HepG2 (cell line): ENCODE data around the gene GCDH. TPM values are rescaled to one million over a fixed set of nuclear protein-coding genes. Genes with fewer than 3 reads are reported as not detected.

Experiments
- ATAC-seq: fragments of 200-7000 bp; cut with Tn5 transposase; 3 replicates; pipeline ENCODE4 v1.9.1; 2020; ENCODE audit warnings: mild to moderate bottlenecking, moderate library complexity
- BruUV-seq: library from RNA; stranded (reverse); fragments of 400-500 nt; replicated peaks from 2 replicates; lab custom pipeline; 2021; lab: Mats Ljungman, UMichigan
- CTCF ChIA-PET: fragments of 300-600 bp; formaldehyde crosslinking; extraction: SDS; loops from one replicate; lab custom pipeline; 2021; ENCODE audit warnings: low total read pairs, inconsistent platforms, low intra/inter-chr PET ratio; lab: Yijun Ruan, JAX
- POLR2A ChIA-PET: fragments of 350-600 bp; sonication (Branson Sonifier 250); formaldehyde crosslinking; loops from one replicate; lab custom pipeline; 2020; ENCODE audit warnings: antibody characterized with exemption, inconsistent platforms; lab: Yijun Ruan, JAX
- DNase-seq: peaks from one replicate; pipeline ENCODE4 v3.0.0-alpha.2; 2015; ENCODE audit warnings: low spot score
- FAIRE-seq: peaks from 3 replicates; lab custom pipeline; 2011; peaks lifted over from hg19 to GRCh38; lab: Jason Lieb, UNC
- H2AFZ ChIP-seq: one replicate; pipeline ENCODE4 v1.6.1; 2011; ENCODE audit warnings: low read length, inconsistent platforms
- H3K27ac ChIP-seq: fragments of 300-600 bp; 3 replicates; pipeline ENCODE4 v1.8.0; 2011; ENCODE audit warnings: mixed run types, mild to moderate bottlenecking, mixed read lengths, low read length, inconsistent platforms; ENCODE audit not compliant: insufficient read depth; ENCODE audit errors: extremely low read length
- H3K27me3 ChIP-seq, 2 experiments: fragments of 200-600 bp in 1 of 2; 2 replicates in 1 of 2; 3 replicates in 1 of 2; pipeline versions ENCODE4 v1.6.0 to v1.8.0; 2011; ENCODE audit warnings: low read length in 2 of 2, mild to moderate bottlenecking in 2 of 2, moderate library complexity in 2 of 2, inconsistent platforms in 1 of 2; ENCODE audit not compliant: insufficient read depth in 2 of 2, control insufficient read depth in 1 of 2
- H3K36me3 ChIP-seq, 2 experiments: fragments of 200-600 bp in 1 of 2; replicated peaks in 1 of 2; 2 replicates in 1 of 2; 3 replicates in 1 of 2; pipeline versions ENCODE4 v1.5.1 to v1.8.0; 2011; ENCODE audit warnings: low read length in 2 of 2, inconsistent platforms in 1 of 2; ENCODE audit not compliant: insufficient read depth in 2 of 2, control insufficient read depth in 1 of 2
- H3K4me1 ChIP-seq: 2 replicates; pipeline ENCODE4 v1.5.1; 2012; ENCODE audit warnings: low read length, inconsistent platforms; ENCODE audit not compliant: insufficient read depth
- H3K4me2 ChIP-seq: 2 replicates; pipeline ENCODE4 v1.6.0; 2011; ENCODE audit warnings: low read depth, low read length, inconsistent platforms
- H3K4me3 ChIP-seq, 3 experiments: fragments of 200-600 bp in 1 of 3; sonication (generic), shearing (Covaris generic) in 1 of 3; replicated peaks in 1 of 3; 2 replicates each; pipeline ENCODE4 v1.5.1; 2011 to 2016; ENCODE audit warnings: low read length in 3 of 3, inconsistent platforms in 2 of 3, low read depth in 2 of 3, mild to moderate bottlenecking in 2 of 3, control low read depth in 1 of 3, mixed read lengths in 1 of 3; ENCODE audit not compliant: insufficient read depth in 1 of 3
- H3K79me2 ChIP-seq: one replicate; pipeline ENCODE4 v1.6.1; 2011; ENCODE audit warnings: low read length, inconsistent platforms; ENCODE audit not compliant: insufficient read depth
- H3K9ac ChIP-seq: 2 replicates; pipeline ENCODE4 v1.6.0; 2011; ENCODE audit warnings: mild to moderate bottlenecking, low read depth, low read length, inconsistent platforms; ENCODE audit not compliant: insufficient read depth
- H3K9me3 ChIP-seq: 2 replicates; pipeline ENCODE4 v1.5.1; 2012; ENCODE audit warnings: mild to moderate bottlenecking, low read length
- H4K20me1 ChIP-seq: 2 replicates; pipeline ENCODE4 v1.6.0; 2011; ENCODE audit warnings: inconsistent platforms, mild to moderate bottlenecking, low read length, moderate library complexity; ENCODE audit not compliant: insufficient read depth
- CENPT ChIP-seq: sonication (generic); formaldehyde crosslinking; IDR thresholded peaks from 2 replicates; pipeline ENCODE4 v1.8.0; 2022; ENCODE audit warnings: low read depth, mild to moderate bottlenecking, moderate library complexity, missing genetic modification reagents
- EEA1 ChIP-seq: sonication (generic); formaldehyde crosslinking; IDR thresholded peaks from 2 replicates; pipeline ENCODE4 v1.5.1; 2020; ENCODE audit warnings: mild to moderate bottlenecking, missing genetic modification reagents, borderline replicate concordance
- EP300 ChIP-seq, 3 experiments: sonication (generic) in 1 of 3; formaldehyde crosslinking in 1 of 3; IDR thresholded peaks; 2 replicates each; pipeline versions ENCODE4 v1.5.1 to v1.6.1; 2011 to 2020; ENCODE audit warnings: low read depth in 2 of 3, low read length in 2 of 3, borderline replicate concordance in 1 of 3, improper control_type of control experiment in 1 of 3, mild to moderate bottlenecking in 1 of 3, missing genetic modification reagents in 1 of 3, moderate library complexity in 1 of 3
- FOXP4 ChIP-seq: sonication (generic); formaldehyde crosslinking; IDR thresholded peaks from 2 replicates; pipeline ENCODE4 v1.4.0; 2020; ENCODE audit warnings: missing genetic modification reagents
- GLI4 ChIP-seq: sonication (generic); formaldehyde crosslinking; IDR thresholded peaks from 2 replicates; pipeline ENCODE4 v1.5.1; 2020; ENCODE audit warnings: missing genetic modification reagents, mild to moderate bottlenecking, moderate library complexity, borderline replicate concordance
- HOXD1 ChIP-seq: sonication (generic); formaldehyde crosslinking; IDR thresholded peaks from 2 replicates; pipeline ENCODE4 v1.5.0; 2020; ENCODE audit warnings: missing genetic modification reagents
- MEF2D ChIP-seq: sonication (generic); formaldehyde crosslinking; IDR thresholded peaks from 2 replicates; pipeline ENCODE4 v1.5.1; 2020; ENCODE audit warnings: mild to moderate bottlenecking, missing genetic modification reagents
- MXD4 ChIP-seq: IDR thresholded peaks from 2 replicates; pipeline ENCODE4 v1.6.1; 2016; ENCODE audit warnings: mild to moderate bottlenecking, missing biosample characterization, missing genetic modification reagents
- NR2C2 ChIP-seq: sonication (generic); formaldehyde crosslinking; IDR thresholded peaks from 2 replicates; pipeline ENCODE4 v1.4.0; 2020; ENCODE audit warnings: missing genetic modification reagents, mild to moderate bottlenecking, moderate library complexity, borderline replicate concordance
- PHF20 ChIP-seq: sonication (generic); formaldehyde crosslinking; IDR thresholded peaks from 2 replicates; pipeline ENCODE4 v1.5.0; 2020; ENCODE audit warnings: mild to moderate bottlenecking, missing genetic modification reagents
- TBX3 ChIP-seq: fragments of 450-650 bp; IDR thresholded peaks from 2 replicates; pipeline ENCODE4 v1.6.1; 2017; ENCODE audit warnings: antibody characterized with exemption, mild to moderate bottlenecking, inconsistent platforms, borderline replicate concordance
- TCF7 ChIP-seq: sonication (generic); IDR thresholded peaks from 2 replicates; pipeline ENCODE4 v1.6.1; 2016; ENCODE audit warnings: antibody characterized with exemption, low read depth
- TOPORS ChIP-seq: sonication (generic); formaldehyde crosslinking; IDR thresholded peaks from 2 replicates; pipeline ENCODE4 v1.8.0; 2023; ENCODE audit warnings: mild to moderate bottlenecking, missing genetic modification reagents
- ZNF543 ChIP-seq: sonication (generic); formaldehyde crosslinking; IDR thresholded peaks from 2 replicates; pipeline ENCODE4 v1.4.0; 2020; ENCODE audit warnings: mild to moderate bottlenecking, missing genetic modification reagents
- ZNF570 ChIP-seq: sonication (generic); formaldehyde crosslinking; IDR thresholded peaks from 2 replicates; pipeline ENCODE4 v1.4.0; 2020; ENCODE audit warnings: mild to moderate bottlenecking, missing genetic modification reagents, borderline replicate concordance
- WGBS: methylation state at CpG from one replicate; pipeline ENCODE4 v1.1.6; 2017; ENCODE audit warnings: low lambda C conversion rate; 5-methylcytosine and 5-hydroxymethylcytosine counted together
- in situ Hi-C: cut with HindIII; loops from 2 replicates; pipeline ENCODE4 v1.10.0; 2017; ENCODE audit warnings: low pct_unique_long_range_greater_than_20kb; ENCODE audit not compliant: extremely low pct_ligation_motif_present
- intact Hi-C: fragments of 100-400 bp; cut with micrococcal nuclease; formaldehyde crosslinking; loops from one replicate; pipeline ENCODE4 v1.10.0; 2022; ENCODE audit not compliant: unreplicated experiment
- polyA plus RNA-seq, 8 experiments: library from polyadenylated mRNA; depleted of rRNA in 3 of 8; stranded (reverse) in 7 of 8; unstranded in 1 of 8; fragments of >200 nt; fragmentation: Illumina TruSeq in 4 of 8; extraction: Trizol in 4 of 8; gene quantifications; 2 replicates each; pipeline versions ENCODE4 v1.2.1 to v1.2.3, GENCODE V29; 2011 to 2016; ENCODE audit warnings: low read depth in 4 of 8, missing spikeins in 1 of 8, mixed read lengths in 1 of 8; ENCODE audit not compliant: insufficient read depth in 1 of 8
- total RNA-seq, 5 experiments: library from RNA; depleted of rRNA; stranded (reverse); fragments of >200 nt; fragmentation: Illumina TruSeq; extraction: Trizol; gene quantifications; 2 replicates each; pipeline ENCODE4 v1.2.3, GENCODE V29; 2016; ENCODE audit warnings: low read depth in 1 of 5
- TF ChIP-seq, protein P1 (sequence below): sonication (generic); formaldehyde crosslinking; IDR thresholded peaks from 2 replicates; pipeline ENCODE4 v1.5.1; 2020; ENCODE audit warnings: mild to moderate bottlenecking, missing genetic modification reagents

Gene GCDH
- total and polyA plus RNA-seq, 2 of the 13 experiments (the other 11 are each of a cell fraction or from before 2014, with no cell fraction given), result 15.1 to 38.0 TPM

GRCh38 chr19:12913011-12913561, 22.1 kb downstream of the GCDH start (continued):
- TF ChIP-seq MEF2D (CRISPR knock-in tag) (0 out of 2 replicates have a peak, but pooled peaks have one; percentile 33), MXD4 (CRISPR knock-in tag) (0 out of 2 replicates have a peak, but pooled peaks have one; percentile 41), FOXP4 (peak; percentile 69), TBX3 (0 out of 2 replicates have a peak, but pooled peaks have one; percentile 13), TOPORS (CRISPR knock-in tag) (no peak)

DNA sequence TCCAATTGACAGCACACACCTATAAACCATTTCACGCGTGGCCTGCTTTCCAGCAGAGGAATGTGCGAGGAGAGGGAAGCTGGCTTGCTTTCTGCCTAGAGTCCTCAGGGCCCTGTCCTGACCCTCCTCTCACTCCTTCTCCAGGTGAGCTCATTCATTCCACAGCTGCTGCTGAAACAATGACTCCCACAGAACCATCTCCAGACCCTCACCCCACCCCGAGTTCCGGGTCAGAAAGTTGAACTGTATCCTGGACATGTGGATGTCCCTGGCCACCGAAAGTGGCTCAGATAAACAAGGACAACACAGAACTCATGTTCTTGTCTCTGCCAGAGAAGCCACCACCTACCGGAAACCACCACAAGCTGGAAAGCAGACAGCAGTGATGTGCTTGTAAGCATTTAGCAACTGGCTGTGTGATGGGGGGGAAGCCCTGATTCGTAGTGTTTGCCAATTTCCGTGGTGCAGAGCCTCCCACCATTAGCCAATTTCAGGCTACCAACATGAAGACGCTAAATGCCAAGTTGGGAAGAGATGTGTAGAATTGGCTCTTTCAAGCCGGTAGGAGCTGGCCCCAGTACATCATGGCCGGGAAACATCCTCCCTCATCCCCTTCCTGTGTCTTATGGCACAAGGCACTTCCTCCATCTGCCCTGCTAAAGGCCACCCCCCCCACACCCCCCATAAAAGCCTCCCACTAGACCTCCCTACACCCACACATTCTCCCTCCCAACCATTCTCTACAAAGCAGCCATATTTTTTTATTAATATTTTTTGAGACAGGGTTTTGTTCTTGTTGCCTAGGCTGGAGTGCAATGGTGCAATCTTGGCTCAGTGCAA, 23.1 kb downstream of the GCDH start:
- H3K79me2 ChIP-seq, result no peaks in the 10 kb centered on the region
- H3K9me3 ChIP-seq, result no peaks in the 10 kb centered on the region
- H3K4me2 ChIP-seq, result peak overlapping the region; percentile 81
- peaks cover 30% of the 10 kb centered on the region for H3K4me1 ChIP-seq
- in situ Hi-C loops, result no loop called here
- ATAC-seq (peak; percentile 47), FAIRE-seq (no peak), DNase-seq (peak; percentile 49)
- no peak overlapping the region for H2AFZ ChIP-seq
- 44% methylated on average over 12 of the region's 12 CpGs for WGBS
- POLR2A ChIA-PET, result interaction anchor here (1.0 to 4.2 kb wide), 9 partner anchors 7 to 249 kb away, joined by 3 to 40 read pairs (median 6); partner anchors contain the start of genes FARSA and GCDH
- H3K27ac ChIP-seq, result peak overlapping the region; percentile 65
- no peaks in the 10 kb centered on the region for H3K36me3 ChIP-seq
- BruUV-seq, result no TSS peak
- H4K20me1 ChIP-seq, result no peaks in the 10 kb centered on the region
- peak overlapping the region; percentile 61; the same call in 1 of the 2 replicates for H3K9ac ChIP-seq
- CTCF ChIA-PET, result no interaction called here
- no peaks in the 10 kb centered on the region for H3K27me3 ChIP-seq
- intact Hi-C loops, result no loop called here
- peak overlapping the region in 2 of 3 experiments; percentile 55 to 63; a peak in 3 of 6 replicates for H3K4me3 ChIP-seq
- TF ChIP-seq EP300 (IDR thresholded peaks at IDR 0.05; ENCODE audit: low read depth in 2 of 2, low read length in 2 of 2), result no peak
- no peak for TF ChIP-seq EP300 (CRISPR knock-in tag; IDR thresholded peaks at IDR 0.05; ENCODE audit: borderline replicate concordance)
- no peak for TF ChIP-seq PHF20 (CRISPR knock-in tag)
- no peak for TF ChIP-seq ZNF543 (CRISPR knock-in tag)
- no peak for TF ChIP-seq ZNF570 (CRISPR knock-in tag)
- no peak for TF ChIP-seq CENPT (CRISPR knock-in tag)
- no peak for TF ChIP-seq EEA1 (CRISPR knock-in tag)
- no peak for TF ChIP-seq NR2C2
- 0 out of 2 replicates have a peak, but pooled peaks have one; percentile 25 for TF ChIP-seq HOXD1 (CRISPR knock-in tag)
- TF ChIP-seq GLI4 (CRISPR knock-in tag), result no peak
- TF ChIP-seq TCF7, result no peak
- TF ChIP-seq, protein P1, sequence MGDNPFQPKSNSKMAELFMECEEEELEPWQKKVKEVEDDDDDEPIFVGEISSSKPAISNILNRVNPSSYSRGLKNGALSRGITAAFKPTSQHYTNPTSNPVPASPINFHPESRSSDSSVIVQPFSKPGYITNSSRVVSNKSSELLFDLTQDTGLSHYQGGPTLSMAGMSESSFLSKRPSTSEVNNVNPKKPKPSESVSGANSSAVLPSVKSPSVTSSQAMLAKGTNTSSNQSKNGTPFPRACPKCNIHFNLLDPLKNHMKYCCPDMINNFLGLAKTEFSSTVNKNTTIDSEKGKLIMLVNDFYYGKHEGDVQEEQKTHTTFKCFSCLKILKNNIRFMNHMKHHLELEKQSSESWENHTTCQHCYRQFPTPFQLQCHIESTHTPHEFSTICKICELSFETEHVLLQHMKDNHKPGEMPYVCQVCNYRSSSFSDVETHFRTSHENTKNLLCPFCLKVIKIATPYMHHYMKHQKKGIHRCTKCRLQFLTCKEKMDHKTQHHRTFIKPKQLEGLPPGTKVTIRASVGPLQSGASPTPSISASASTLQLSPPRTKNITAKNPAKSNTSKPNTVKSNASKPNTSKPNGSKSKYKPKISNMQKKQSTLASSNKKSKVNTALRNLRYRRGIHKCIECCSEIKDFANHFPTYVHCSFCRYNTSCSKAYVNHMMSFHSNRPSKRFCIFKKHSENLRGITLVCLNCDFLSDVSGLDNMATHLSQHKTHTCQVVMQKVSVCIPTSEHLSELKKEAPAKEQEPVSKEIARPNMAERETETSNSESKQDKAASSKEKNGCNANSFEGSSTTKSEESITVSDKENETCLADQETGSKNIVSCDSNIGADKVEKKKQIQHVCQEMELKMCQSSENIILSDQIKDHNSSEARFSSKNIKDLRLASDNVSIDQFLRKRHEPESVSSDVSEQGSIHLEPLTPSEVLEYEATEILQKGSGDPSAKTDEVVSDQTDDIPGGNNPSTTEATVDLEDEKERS (CRISPR knock-in tag), result no peak
